Spleen (tissue), 7 donors: ENCODE data around the gene CZIB.
"Not testable (repeated sequence)": the region's sequence is repeated elsewhere in the genome, so short reads cannot be mapped to it uniquely, and the experiment has no call there.

Experiments used
- CTCF ChIP-seq, 11 experiments: fragments of 200-600 bp in 7 of 11; fragments of 450-650 bp in 4 of 11; sonication (generic) in 4 of 11; IDR thresholded peaks in 8 of 11; conservative IDR thresholded peaks in 3 of 11; 1 replicate in 7 of 11; 2 replicates in 4 of 11; pipeline versions ENCODE4 v1.4.0 to v1.8.0; 2016 to 2021; ENCODE audit warnings: antibody characterized with exemption in 11 of 11, inconsistent platforms in 4 of 11, mild to moderate bottlenecking in 1 of 11
- POLR2A ChIP-seq, 3 donors: fragments of 450-650 bp; IDR thresholded peaks; one replicate each; pipeline ENCODE4 v1.5.1; 2017; ENCODE audit warnings: antibody characterized with exemption in 3 of 3, mild to moderate bottlenecking in 1 of 3
- POLR2AphosphoS5 ChIP-seq, 3 donors: sonication (generic); formaldehyde crosslinking; IDR thresholded peaks; one replicate each; pipeline ENCODE4 v1.5.1; 2017; ENCODE audit warnings: antibody characterized with exemption in 3 of 3
- donor health status: DM: no; HTN: no; CAD: no; lungs with moderate emphysema.
- donor health status: DM: no; HTN: no; CAD: no.
- donor health status: DM: no; HTN: no; CAD: no.

GRCh38 chr1:53185955-53186297 is 34.5 kb downstream of the CZIB start:
- TF ChIP-seq CTCF (IDR thresholded peaks at IDR 0.05 in 8 of 11, conservative IDR thresholded peaks at IDR 0.05 in 3 of 11): peak in 4 of 11 experiments; percentile 27 to 50 (median 31)
- TF ChIP-seq POLR2A, POLR2AphosphoS5 (IDR thresholded peaks at IDR 0.05): not testable (repeated sequence)
